ENCODE data around the gene SETBP1. TPM values are rescaled to one million over a fixed set of nuclear protein-coding genes. Genes with fewer than 3 reads are reported as not detected.

Gene SETBP1
- total RNA-seq, 1 donor: 16.2 TPM

DNA sequence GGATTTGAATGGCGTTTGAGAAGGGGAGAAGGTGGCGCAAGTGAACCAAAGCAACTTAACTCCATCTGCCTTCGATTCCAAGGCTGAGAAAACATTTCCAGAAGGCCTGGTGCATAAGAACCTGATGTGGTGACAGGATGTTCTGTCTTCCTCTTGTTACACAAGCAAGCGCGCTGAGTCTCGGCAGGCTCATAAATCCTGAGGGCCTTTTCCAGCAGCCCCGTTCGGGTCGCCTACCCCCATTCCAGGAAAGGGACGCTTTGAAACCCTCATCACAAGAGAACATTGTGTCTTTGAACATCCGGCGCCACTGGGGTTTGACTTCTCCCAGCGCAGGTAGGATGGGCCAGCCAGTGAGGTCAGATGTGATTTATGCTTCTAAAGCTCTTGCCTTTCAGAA, 403.5 kb downstream of the SETBP1 start:
- peak in 1 of 3 donors; percentile 57 for DNase-seq (ENCODE audit: low read depth in 2 of 3, low spot score in 2 of 3)

DNA sequence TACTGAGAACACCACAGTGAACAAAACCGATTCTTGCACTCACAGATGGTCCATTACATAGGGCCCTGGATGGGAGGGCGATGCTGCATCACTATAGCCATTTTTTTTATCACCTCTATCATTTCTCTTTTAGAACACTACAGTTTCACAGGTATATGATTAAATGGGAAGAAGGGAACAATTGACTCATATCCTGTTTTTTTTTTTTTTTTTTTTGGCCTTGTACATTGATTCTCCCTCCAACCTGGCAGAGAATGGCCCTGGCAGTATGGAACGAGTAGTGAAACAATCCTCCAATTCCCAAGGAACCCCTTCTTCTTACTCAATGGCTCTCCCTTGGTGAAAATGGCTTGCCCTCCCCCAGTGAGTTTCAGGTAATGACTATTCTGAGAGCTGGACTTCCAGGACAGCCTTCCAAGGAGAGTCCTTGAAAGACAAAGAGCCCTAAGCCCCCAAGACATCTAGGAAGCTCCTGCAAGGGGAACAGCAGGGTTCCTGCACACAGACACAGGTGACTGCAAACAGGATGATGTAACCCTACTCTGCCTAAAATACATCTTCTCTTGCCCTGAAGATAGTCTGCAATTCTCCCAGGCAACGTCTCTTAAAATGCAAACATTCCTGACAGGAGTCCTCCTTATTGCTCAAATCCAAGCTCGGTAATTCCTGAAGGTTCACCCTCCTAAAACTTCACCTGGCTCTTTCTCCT, 405.4 kb downstream of the SETBP1 start:
- DNase-seq (ENCODE audit: low read depth in 2 of 3, low spot score in 2 of 3): no peak

DNA sequence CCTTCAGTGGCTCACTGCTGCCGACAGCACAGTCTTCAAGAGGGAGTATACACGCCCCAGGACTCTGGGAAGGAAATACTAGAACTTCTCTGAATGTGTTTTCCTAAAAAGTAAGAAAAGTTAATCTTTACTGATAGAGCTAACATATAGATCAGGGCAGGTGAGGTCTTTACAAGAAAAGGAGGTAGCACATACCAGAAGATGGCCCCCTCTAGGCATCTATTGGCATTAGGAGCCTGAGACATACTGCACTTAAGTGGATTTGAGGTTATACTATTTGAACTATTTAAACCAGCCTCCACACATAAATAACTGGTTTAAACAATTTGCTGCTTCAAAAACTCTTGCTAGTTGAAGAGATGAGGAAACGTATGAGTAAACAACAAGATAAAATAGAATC, 406.1 kb downstream of the SETBP1 start:
- no peak for DNase-seq (ENCODE audit: low read depth in 2 of 3, low spot score in 2 of 3)

DNA sequence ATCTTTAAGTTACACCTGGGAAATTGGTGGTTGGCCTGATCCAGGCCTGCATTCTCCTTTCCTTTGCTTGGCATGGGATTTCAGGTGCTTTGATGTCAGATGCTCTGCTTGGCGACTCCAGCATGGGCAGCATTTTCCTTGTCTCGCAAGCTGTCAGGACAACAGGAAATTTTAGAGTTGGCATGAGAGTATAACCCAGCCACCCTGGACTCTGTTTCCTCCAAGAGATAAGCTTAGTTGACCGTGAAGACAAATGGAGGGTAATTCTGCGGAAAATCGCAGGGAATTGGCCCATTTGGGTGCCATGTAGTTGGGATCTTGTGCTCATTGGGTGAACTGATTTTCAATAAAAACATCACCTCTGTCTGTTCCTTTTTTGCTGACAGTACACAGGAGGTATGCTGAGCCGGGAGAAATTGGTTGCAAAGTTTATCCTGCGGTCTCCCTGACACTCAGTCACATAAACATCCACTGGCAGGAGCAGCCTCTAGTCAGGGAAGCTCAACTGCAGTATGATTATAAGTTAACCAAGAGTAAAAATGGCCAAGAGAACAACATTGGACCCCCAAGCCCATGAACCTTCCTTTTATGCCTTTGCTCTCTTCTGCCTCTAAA, 409.9 kb downstream of the SETBP1 start:
- DNase-seq (ENCODE audit: low read depth in 2 of 3, low spot score in 2 of 3): no peak

DNA sequence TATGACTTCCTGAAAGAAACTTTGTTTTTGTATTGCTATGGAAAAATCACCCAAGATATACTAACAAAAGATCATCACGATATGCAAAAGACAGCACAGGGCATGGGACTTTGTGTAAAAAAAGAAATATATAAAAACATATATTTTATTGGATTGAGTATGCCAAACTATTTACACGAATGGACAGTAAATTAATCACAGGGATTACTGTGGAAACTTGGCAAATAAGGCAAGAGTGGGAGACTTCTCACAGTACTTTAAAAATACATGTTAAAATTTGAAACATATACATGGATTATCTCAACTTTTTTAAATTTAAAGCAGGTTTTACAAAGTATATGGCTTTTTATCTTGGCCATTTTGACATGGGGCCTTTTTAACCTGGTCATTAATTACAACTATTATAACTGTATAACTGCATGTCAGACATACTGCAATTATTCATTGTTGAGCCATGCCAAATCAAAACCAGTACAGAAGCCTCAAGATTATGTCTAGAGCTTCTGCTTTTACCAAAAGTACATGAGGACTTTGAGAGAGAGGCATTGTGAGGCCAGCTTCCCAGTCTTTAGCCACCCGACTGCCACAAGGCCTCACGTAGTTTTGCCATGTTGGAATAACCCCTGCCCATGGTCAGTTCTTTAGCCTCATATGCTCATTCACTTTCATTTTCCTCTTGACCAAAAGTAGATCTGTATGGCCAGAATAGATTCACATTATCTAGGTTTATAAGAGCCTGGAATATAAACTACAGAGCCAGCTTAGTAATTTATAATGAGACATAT, 419.8 kb downstream of the SETBP1 start:
- no peak for DNase-seq (ENCODE audit: low read depth in 2 of 3, low spot score in 2 of 3)

DNA sequence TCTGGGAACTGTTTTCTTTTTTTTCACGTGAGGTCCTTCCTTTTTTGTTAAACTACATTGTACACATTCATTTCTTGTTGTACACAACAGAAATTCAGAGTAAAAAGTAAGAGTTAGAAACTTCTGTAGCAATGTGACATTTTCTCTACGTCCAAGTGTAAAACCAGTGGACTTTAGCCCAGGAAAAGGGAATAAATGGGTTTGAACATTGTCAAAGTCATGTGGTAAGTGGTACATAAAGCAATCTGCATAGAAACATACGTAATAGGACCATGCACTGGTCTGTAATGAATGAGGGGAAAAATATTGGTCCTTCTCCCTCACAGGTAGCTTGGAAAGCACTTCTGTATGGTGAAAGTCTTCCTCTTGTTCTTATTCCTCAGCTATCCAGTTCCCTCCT, 421.4 kb downstream of the SETBP1 start:
- DNase-seq (ENCODE audit: low read depth in 2 of 3, low spot score in 2 of 3): no peak

DNA sequence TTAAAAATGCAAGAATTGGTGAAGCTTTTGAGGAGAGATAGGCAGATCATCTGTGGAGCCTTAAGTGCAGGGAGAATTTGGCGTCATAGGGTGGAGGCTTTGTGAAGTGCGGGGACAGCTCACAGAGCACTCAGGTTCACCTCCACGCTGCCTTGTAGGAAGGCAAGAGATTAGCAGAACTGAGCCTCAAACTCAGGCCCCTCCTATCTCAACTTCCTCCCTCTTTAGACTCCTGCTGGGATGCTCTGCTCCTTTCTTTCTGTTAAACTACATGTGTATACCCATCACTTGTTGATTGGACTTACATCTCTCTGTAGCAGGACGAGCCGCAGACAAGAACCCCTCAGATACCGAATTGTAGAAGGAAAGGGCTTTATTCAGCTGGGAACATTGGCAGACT, 422.2 kb downstream of the SETBP1 start:
- no peak for DNase-seq (ENCODE audit: low read depth in 2 of 3, low spot score in 2 of 3)

DNA sequence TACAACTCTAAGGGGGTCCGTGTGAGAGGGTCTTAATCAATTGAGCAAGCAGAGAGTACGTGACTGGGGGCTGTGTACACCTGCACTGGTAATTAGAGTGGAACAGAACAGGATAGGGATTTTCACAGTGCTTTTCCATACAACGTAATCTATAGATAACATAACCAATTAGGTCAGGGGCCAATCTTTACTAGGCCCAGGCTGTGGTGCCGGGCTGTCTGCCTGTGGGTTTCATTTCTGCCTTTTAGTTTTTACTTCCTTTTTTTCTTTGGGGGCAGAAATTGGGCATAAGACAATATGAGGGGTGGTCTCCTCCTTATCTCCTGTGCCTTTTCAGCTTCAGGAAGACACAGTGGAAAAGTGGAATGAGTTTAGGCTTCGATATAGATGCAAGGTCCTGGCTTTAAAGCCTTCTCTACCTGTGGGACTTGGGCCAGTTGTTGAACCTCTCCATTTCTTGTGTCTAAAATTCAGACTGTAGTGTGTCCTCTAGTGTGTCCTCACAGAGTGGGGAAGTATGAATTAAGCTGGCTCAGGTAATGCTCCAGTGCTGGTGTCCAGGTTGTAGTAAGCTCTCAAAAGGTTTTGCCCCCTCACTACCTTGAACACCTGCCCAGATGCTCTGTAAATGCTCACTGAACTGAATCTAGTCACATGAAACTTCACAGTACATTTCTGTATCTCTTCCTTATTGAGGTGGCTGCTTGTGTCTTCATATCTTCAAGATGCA, 422.8 kb downstream of the SETBP1 start:
- peak in 1 of 3 donors; percentile 63 for DNase-seq (ENCODE audit: low read depth in 2 of 3, low spot score in 2 of 3)

DNA sequence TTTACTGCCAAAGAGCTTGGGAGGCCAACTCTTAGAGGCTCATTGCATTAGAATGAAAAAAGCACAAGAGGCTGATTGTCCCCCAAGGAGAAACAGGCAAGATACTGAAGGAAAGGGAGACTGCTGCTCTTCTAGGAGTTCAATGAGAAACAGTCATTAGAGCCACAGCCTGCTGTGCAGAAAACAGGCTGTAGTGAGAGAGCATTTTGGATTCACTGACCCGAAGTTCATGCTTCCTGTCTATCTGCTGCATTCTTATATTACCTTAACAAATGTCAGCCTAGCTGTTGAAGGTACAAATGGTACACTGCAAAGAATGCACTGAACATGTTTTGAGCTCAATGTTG, 423.3 kb downstream of the SETBP1 start:
- no peak for DNase-seq (ENCODE audit: low read depth in 2 of 3, low spot score in 2 of 3)

DNA sequence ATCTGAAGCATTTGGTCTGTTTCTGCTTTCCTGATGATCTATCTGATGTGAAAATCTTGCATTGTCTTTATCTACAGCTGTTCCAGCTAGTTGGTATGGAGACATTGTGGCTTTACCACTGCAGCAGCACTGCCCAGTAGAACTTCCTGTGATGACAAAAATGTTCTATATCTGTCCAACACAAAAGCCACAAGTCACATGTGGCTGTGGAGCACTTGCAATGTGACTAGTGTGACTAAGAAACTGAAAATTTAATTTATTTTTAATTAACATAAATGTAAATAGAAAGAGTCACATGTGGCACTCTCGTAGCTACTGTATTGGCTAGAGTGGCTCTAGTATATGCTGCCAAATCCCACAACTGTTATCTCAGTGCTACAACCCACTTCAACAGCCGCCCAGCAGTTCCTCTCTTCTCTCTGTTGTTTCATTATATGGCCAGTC, 425.7 kb downstream of the SETBP1 start:
- DNase-seq (ENCODE audit: low read depth in 2 of 3, low spot score in 2 of 3): peak in 2 of 3 donors; percentile 89 to 98

DNA sequence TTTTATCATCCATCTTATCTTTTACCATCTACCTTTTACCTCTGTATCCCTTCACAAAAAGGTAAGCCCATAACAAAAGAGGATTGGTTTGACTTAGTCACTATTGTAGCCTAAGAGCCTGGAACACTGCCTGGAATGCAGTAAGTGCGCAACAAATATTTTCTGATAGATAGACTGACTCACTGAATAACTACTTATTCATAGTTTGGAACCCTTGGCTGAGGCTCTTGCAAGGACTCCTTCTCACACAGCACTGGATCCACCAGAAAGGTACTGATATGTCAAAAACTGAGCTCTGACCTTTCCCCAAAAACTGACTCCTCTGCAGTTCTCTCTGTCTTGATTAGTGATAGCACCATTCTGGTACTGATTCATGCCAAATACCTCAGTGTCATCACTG, 426.7 kb downstream of the SETBP1 start:
- no peak for DNase-seq (ENCODE audit: low read depth in 2 of 3, low spot score in 2 of 3)

DNA sequence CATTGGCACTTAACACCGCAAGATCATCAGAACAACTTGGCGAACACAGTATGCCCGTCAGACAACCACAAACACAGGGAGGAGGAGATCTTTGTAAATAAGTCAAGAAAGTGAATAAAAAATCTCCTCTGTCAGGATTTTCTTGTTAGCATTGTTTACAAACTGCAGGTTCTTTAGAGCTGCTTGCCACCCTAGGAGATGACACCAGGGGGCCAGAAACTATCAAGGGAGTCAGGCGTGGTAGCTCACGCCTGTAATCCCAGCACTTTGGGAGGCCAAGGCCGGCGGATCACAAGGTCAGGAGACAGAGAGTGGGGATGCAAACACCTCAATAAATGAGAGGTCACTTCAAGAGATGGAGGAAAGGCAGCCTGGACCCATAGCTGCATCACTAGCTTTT, 428.1 kb downstream of the SETBP1 start:
- no peak for DNase-seq (ENCODE audit: low read depth in 2 of 3, low spot score in 2 of 3)

DNA sequence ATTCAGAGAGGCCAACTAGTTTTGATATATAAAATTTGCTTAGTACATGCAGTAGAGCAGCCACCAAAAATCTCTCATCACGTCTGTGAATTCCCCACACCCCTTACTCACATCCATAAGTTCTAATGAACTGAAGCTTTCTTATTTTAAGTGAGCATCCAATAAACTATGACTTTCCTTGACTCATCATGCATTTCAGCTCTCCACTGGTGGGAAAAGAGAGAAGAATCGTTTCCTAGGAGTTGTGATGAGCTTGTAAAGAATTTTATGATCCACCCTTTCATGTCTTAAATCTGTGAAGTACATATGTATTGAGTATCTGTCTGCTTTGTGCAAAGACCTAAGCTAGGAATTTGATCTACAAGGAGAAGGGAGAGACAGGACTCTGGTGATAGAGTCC, 428.6 kb downstream of the SETBP1 start:
- no peak for DNase-seq (ENCODE audit: low read depth in 2 of 3, low spot score in 2 of 3)

DNA sequence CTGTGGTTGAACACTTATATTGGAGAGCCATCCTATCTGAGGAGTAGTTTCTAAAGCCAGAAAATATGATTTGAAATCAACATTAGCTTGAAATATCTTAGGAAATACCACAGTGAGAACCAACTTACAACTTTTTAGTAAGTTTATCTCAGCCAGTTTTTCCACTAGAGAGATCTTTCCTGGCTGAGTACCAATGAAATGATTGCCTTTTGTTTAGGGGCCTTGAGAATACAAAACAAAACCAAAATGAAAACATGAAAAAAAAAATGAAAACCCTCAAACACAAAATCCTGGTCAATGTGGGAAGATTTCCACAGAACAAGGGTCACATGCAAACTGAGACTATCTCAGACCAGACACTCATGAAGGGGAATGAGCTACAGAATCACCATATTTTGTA, 429.0 kb downstream of the SETBP1 start:
- DNase-seq (ENCODE audit: low read depth in 2 of 3, low spot score in 2 of 3): no peak

DNA sequence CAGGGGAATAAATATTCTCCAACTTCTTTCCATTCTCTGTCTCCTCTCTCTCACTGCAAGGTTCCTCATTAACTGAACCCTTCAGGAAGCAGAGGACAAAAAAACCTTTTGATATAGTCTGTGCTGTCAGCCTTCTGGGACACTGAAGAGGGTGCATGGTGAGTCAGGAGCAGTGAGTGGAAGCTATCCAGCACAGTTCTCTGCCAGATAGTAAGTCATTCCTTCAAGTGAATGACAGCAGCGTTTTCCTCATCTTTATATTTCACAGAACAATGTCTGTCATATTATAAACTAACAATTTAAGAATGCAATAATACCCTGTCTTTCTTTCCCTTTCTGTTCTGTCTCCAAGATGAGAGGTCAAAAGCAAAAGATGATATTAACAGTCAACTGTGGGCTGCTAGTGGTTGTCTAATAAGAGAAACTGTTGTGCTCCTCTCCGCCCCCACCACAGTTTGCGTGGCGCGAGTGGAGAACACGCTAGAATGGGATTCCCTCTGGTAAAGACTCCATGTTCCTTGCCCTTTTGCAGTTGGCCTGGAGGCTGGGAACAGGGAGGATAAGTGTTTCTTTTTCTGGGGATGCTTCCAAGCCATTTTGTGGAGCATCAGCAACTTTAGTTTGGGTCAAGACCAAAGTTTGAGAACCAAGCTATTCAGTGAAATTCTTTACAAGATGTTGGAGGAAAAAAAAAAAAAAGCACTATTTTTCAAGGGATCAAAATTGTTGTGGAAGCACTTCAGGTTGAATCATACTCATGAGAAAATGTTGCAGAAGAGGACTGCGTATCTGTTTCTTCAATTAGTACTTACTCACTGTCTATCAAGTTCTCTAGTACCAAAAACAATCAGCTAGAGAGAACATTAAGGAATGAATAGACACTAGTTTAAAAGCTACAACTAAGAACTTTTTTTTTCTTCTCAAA, 430.2 kb downstream of the SETBP1 start:
- DNase-seq (ENCODE audit: low read depth in 2 of 3, low spot score in 2 of 3): no peak

DNA sequence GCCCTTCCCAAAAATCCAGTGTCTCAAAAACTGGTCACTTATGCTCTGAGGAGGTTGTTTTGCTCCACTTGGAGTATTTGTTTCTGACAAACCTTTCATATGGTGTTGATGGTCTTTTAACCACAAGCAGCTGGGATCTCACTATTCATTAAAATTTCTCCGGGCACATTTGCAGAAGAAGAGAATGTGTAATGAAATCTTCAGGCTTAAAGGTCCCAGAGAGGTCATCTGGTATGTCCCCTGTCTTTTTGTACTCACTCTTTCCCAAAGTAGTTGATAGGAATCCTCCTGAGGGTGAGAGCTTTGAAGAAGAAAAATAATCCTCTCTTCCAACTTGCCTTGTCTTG, 430.8 kb downstream of the SETBP1 start:
- DNase-seq (ENCODE audit: low read depth in 2 of 3, low spot score in 2 of 3): no peak

DNA sequence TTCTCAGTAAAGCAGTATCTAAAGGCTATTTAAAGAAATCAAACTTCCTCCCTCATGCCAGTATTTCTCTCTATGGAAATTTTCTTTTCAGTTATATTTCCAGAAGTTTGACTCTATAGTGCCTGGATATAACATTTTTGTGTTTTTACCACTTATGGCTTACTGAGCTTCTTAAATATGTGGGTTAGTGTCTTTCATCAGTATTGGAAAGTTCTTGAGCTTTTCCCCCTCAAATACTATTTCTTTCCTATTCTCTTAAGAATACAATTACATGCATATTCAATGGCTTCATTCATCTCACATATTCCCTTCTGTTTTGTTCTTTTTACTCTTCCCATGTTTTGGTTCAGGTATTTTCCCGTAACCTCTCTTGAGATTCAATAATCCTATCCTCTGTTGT, 432.0 kb downstream of the SETBP1 start:
- no peak for DNase-seq (ENCODE audit: low read depth in 2 of 3, low spot score in 2 of 3)

DNA sequence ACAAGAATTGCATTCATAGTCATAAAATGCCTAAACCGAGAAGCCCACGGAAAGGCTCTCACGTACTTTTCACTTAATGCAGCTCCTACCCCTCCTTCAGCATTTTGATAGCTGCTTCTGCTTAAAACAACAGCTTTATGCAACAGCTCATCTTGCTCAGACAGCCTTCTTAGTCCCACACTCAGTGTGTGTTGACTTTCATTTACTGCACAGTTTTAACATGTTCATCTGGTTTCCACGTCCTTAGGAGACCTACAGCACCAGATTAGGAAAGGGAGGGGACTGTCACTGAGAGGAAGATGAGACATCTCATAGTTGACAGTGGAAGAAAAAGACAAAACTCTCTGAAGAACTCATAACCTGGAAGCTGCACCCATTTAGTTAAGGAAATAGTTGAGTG, 435.4 kb downstream of the SETBP1 start:
- no peak for DNase-seq (ENCODE audit: low read depth in 2 of 3, low spot score in 2 of 3)
